Stimulated activated CD8-positive, alpha-beta memory T cell treated with anti-CD3 and anti-CD28 coated beads, Interleukin-2, amount 100 ng/mL, for 48 hours (primary cell): ENCODE results near the gene ULK4.
"Not testable (repeated sequence)": the region's sequence is repeated elsewhere in the genome, so short reads cannot be mapped to it uniquely, and the experiment has no call there.

ENCODE experiments used
- DNase-seq, 2 donors: peaks; one replicate each; pipeline ENCODE4 v3.0.0-alpha.2; 2020; ENCODE audit warnings: low read depth in 2 of 2

Gene ULK4

GRCh38 chr3:41768363-41768762, 193.5 kb downstream of the ULK4 start:
- DNase-seq: no peak

- DNase-seq: not testable (repeated sequence)
Observed at GRCh38 chr3:41762867-41763266, 199.0 kb downstream of the ULK4 start.

GRCh38 chr3:41753651-41754050, 208.3 kb downstream of the ULK4 start:
- DNase-seq: no peak

GRCh38 chr3:41751597-41751996, 210.3 kb downstream of the ULK4 start:
- no peak for DNase-seq

- no peak for DNase-seq
Observed at GRCh38 chr3:41749988-41750387, 211.9 kb downstream of the ULK4 start.

GRCh38 chr3:41746215-41746614, 215.7 kb downstream of the ULK4 start:
- no peak for DNase-seq

- no peak for DNase-seq
Observed at GRCh38 chr3:41742121-41742520, 219.8 kb downstream of the ULK4 start.

- no peak for DNase-seq
Observed at GRCh38 chr3:41740374-41740886, 221.5 kb downstream of the ULK4 start.

- no peak for DNase-seq
Observed at GRCh38 chr3:41726891-41727290, 235.0 kb downstream of the ULK4 start.

GRCh38 chr3:41717641-41718040, 244.3 kb downstream of the ULK4 start:
- no peak for DNase-seq

- no peak for DNase-seq
Observed at GRCh38 chr3:41716471-41716870, 245.4 kb downstream of the ULK4 start.

- no peak for DNase-seq
Observed at GRCh38 chr3:41715376-41715775, 246.5 kb downstream of the ULK4 start.

GRCh38 chr3:41711651-41712050, 250.3 kb downstream of the ULK4 start:
- DNase-seq: no peak

GRCh38 chr3:41710646-41711388, 251.1 kb downstream of the ULK4 start:
- DNase-seq: no peak

- not testable (repeated sequence) for DNase-seq
Observed at GRCh38 chr3:41709213-41709612, 252.7 kb downstream of the ULK4 start.

- no peak for DNase-seq
Observed at GRCh38 chr3:41708176-41708575, 253.7 kb downstream of the ULK4 start.

GRCh38 chr3:41705893-41706292, 256.0 kb downstream of the ULK4 start:
- DNase-seq: no peak

GRCh38 chr3:41701191-41701698, 260.7 kb downstream of the ULK4 start:
- no peak for DNase-seq

- no peak for DNase-seq
Observed at GRCh38 chr3:41700155-41700554, 261.7 kb downstream of the ULK4 start.

- no peak for DNase-seq
Observed at GRCh38 chr3:41698898-41699297, 263.0 kb downstream of the ULK4 start.

GRCh38 chr3:41697702-41698101, 264.2 kb downstream of the ULK4 start:
- DNase-seq: no peak

GRCh38 chr3:41695806-41696205, 266.1 kb downstream of the ULK4 start:
- not testable (repeated sequence) for DNase-seq

- DNase-seq: no peak
Observed at GRCh38 chr3:41693799-41694198, 268.1 kb downstream of the ULK4 start.
